ENCODE measurements around the gene RPS6KL1. TPM values are rescaled to one million over a fixed set of nuclear protein-coding genes. Genes with fewer than 3 reads are reported as not detected.

RPS6KL1 gene
- total RNA-seq, 1 experiment from 2014 or later = 9.8 TPM

GRCh38 chr14:74908861-74909341, 14.2 kb downstream of the RPS6KL1 start:
- Histone ChIP-seq H3K4me3 (ENCODE audit: low read depth, low read length) (no peak overlapping the region), H3K9me3 (no peaks in the 10 kb centered on the region), H3K36me3 (ENCODE audit: control insufficient read depth, insufficient read depth, low read length) (no peaks in the 10 kb centered on the region), H3K27me3 (replicated peaks; ENCODE audit: control insufficient read depth, insufficient read depth, low read length) (no peaks in the 10 kb centered on the region), H3K4me1 (no peaks in the 10 kb centered on the region)
- no peaks in the 10 kb centered on the region for H3K4me1 Mint-ChIP-seq (ENCODE audit: low read depth, unreplicated experiment)
- DNase-seq = no peak
- no TSS peak for BruUV-seq (replicated peaks)
- TF ChIP-seq, protein P1, sequence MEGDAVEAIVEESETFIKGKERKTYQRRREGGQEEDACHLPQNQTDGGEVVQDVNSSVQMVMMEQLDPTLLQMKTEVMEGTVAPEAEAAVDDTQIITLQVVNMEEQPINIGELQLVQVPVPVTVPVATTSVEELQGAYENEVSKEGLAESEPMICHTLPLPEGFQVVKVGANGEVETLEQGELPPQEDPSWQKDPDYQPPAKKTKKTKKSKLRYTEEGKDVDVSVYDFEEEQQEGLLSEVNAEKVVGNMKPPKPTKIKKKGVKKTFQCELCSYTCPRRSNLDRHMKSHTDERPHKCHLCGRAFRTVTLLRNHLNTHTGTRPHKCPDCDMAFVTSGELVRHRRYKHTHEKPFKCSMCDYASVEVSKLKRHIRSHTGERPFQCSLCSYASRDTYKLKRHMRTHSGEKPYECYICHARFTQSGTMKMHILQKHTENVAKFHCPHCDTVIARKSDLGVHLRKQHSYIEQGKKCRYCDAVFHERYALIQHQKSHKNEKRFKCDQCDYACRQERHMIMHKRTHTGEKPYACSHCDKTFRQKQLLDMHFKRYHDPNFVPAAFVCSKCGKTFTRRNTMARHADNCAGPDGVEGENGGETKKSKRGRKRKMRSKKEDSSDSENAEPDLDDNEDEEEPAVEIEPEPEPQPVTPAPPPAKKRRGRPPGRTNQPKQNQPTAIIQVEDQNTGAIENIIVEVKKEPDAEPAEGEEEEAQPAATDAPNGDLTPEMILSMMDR (IDR thresholded peaks at IDR 0.05; ENCODE audit: insufficient read depth in 1 of 2, low read depth in 1 of 2, low read length in 1 of 2, severe bottlenecking in 1 of 2, unreplicated experiment in 1 of 2) = no peak
- no peak overlapping the region for H3K27ac Mint-ChIP-seq (ENCODE audit: unreplicated experiment)
- no peaks in the 10 kb centered on the region for H3K9me3 Mint-ChIP-seq (ENCODE audit: unreplicated experiment)
- ChIA-PET POLR2A (no interaction called here), CTCF (interaction anchor here (4.8 kb wide), 1 partner anchor 48 kb away, joined by 122 read pairs; no protein-coding TSS in a partner anchor)
- intact Hi-C loops (cut with micrococcal nuclease; ENCODE audit: unreplicated experiment) = no loop called here
- peaks cover 10% of the 10 kb centered on the region for H3K36me3 Mint-ChIP-seq (ENCODE audit: insufficient read depth, unreplicated experiment)
- no peak overlapping the region for H3K4me3 Mint-ChIP-seq (ENCODE audit: unreplicated experiment)
- H3K27me3 Mint-ChIP-seq (ENCODE audit: insufficient read depth, unreplicated experiment) = no peaks in the 10 kb centered on the region

DNA sequence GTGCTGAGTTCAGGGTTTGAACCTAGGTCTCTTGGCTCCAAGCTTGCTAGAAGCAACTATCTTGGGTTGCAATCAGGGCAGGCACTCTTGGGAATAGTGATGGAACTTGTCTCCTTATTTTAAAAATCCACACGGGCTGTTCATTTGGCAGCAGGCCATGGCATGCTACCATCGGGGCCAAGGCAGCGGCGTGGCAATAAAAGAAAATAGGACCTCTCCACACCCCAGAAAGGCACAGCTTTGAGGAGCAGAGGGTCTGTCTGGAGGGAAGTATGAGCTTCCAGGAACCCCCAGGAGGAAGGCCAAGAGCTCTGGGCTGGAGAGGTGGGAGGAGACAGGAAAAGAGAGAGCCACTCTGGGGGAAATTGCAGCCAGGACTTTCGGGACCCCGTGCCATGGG, 15.3 kb downstream of the RPS6KL1 start:
- Mint-ChIP-seq H3K4me3 (ENCODE audit: unreplicated experiment) (no peak overlapping the region), H3K27ac (ENCODE audit: unreplicated experiment) (no peak overlapping the region), H3K27me3 (ENCODE audit: insufficient read depth, unreplicated experiment) (no peaks in the 10 kb centered on the region), H3K4me1 (ENCODE audit: low read depth, unreplicated experiment) (no peaks in the 10 kb centered on the region), H3K36me3 (ENCODE audit: insufficient read depth, unreplicated experiment) (peaks cover 12% of the 10 kb centered on the region), H3K9me3 (ENCODE audit: unreplicated experiment) (no peaks in the 10 kb centered on the region)
- H3K27me3 ChIP-seq (replicated peaks; ENCODE audit: control insufficient read depth, insufficient read depth, low read length) = no peaks in the 10 kb centered on the region
- no peak for DNase-seq
- ChIA-PET POLR2A (no interaction called here), CTCF (interaction anchor here (0.8 to 4.8 kb wide), 3 partner anchors 15 to 47 kb away, joined by 3 to 122 read pairs (median 6); partner anchors contain the start of gene RPS6KL1)
- intact Hi-C loops (cut with micrococcal nuclease; ENCODE audit: unreplicated experiment) = no loop called here
- no TSS peak for BruUV-seq (replicated peaks)
- H3K9me3 ChIP-seq = no peaks in the 10 kb centered on the region
- no peaks in the 10 kb centered on the region for H3K4me1 ChIP-seq
- H3K4me3 ChIP-seq (ENCODE audit: low read depth, low read length) = no peak overlapping the region
- TF ChIP-seq, protein P1 (IDR thresholded peaks at IDR 0.05; ENCODE audit: insufficient read depth in 1 of 2, low read depth in 1 of 2, low read length in 1 of 2, severe bottlenecking in 1 of 2, unreplicated experiment in 1 of 2) = no peak
- H3K36me3 ChIP-seq (ENCODE audit: control insufficient read depth, insufficient read depth, low read length) = no peaks in the 10 kb centered on the region

DNA sequence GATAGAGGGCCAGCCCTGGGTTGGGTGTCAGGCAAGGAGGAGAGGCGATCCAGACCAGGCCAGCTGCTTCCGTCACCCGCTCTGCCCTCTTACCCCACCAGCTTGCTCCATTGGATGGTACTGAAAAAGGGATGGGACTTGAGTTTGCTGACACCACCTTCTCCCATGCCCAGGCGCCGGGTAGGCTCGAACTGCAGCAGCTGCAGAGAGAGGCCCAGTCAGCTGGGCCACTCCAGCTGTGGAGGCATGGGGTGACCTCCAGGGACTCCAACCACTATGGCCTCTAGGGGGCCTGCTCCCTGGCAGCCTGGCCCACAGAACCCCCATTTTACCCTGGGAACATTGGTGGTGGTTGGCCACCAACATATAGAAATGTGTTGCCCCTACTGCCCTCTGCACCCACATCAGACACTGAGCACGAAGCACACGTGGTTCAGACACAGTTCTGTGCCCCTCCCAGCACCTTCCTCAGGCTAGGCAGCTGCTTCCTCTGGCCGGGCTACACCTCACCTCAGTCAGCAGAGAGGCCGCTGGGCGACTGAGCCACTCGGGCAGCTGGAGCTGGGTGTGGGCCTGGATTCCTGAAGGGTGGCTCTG, 16.0 kb downstream of the RPS6KL1 start:
- H3K27me3 ChIP-seq (replicated peaks; ENCODE audit: control insufficient read depth, insufficient read depth, low read length) = no peaks in the 10 kb centered on the region
- TF ChIP-seq, protein P1 (IDR thresholded peaks at IDR 0.05; ENCODE audit: insufficient read depth in 1 of 2, low read depth in 1 of 2, low read length in 1 of 2, severe bottlenecking in 1 of 2, unreplicated experiment in 1 of 2) = no peak
- intact Hi-C loops (cut with micrococcal nuclease; ENCODE audit: unreplicated experiment) = no loop called here
- Mint-ChIP-seq H3K27ac (ENCODE audit: unreplicated experiment) (no peak overlapping the region), H3K27me3 (ENCODE audit: insufficient read depth, unreplicated experiment) (no peaks in the 10 kb centered on the region), H3K36me3 (ENCODE audit: insufficient read depth, unreplicated experiment) (peaks cover 19% of the 10 kb centered on the region), H3K9me3 (ENCODE audit: unreplicated experiment) (no peaks in the 10 kb centered on the region), H3K4me1 (ENCODE audit: low read depth, unreplicated experiment) (no peaks in the 10 kb centered on the region), H3K4me3 (ENCODE audit: unreplicated experiment) (no peak overlapping the region)
- H3K36me3 ChIP-seq (ENCODE audit: control insufficient read depth, insufficient read depth, low read length) = no peaks in the 10 kb centered on the region
- no TSS peak for BruUV-seq (replicated peaks)
- H3K9me3 ChIP-seq = no peaks in the 10 kb centered on the region
- POLR2A ChIA-PET = no interaction called here
- CTCF ChIA-PET = interaction anchor here (0.8 to 4.8 kb wide), 3 partner anchors 16 to 46 kb away, joined by 3 to 122 read pairs (median 48); partner anchors contain the start of gene RPS6KL1
- H3K4me3 ChIP-seq (ENCODE audit: low read depth, low read length) = no peak overlapping the region
- DNase-seq = no peak
- H3K4me1 ChIP-seq = no peaks in the 10 kb centered on the region
